Superior temporal gyrus (tissue), 1 donor: Measurements from ENCODE around the gene CTNNBL1.
A peak's percentile ranks its signal among the peaks of the same experiment; 100 is the strongest.

Source experiments
- DNase-seq: peaks from one replicate; pipeline ENCODE4 v3.0.0-alpha.2; 2016; ENCODE audit errors: extremely low spot score

The CTNNBL1 gene

GRCh38 chr20:37776526-37776925 is 82.7 kb downstream of the CTNNBL1 start:
- DNase-seq = no peak

- peak; percentile 38 for DNase-seq
These were observed 83.5 kb downstream of the CTNNBL1 start for GRCh38 chr20:37777012-37777950.

GRCh38 chr20:37777988-37778659 is 84.3 kb downstream of the CTNNBL1 start:
- DNase-seq = peak; percentile 37

- DNase-seq = no peak
These were observed 87.8 kb downstream of the CTNNBL1 start for GRCh38 chr20:37781626-37782025.

GRCh38 chr20:37786043-37786442 is 92.2 kb downstream of the CTNNBL1 start:
- no peak for DNase-seq

- DNase-seq = no peak
These were observed 95.6 kb downstream of the CTNNBL1 start for GRCh38 chr20:37789408-37789807.

- no peak for DNase-seq
These were observed 97.1 kb downstream of the CTNNBL1 start for GRCh38 chr20:37790900-37791299.

- DNase-seq = no peak
These were observed 102.3 kb downstream of the CTNNBL1 start for GRCh38 chr20:37796121-37796520.

GRCh38 chr20:37796733-37797132 is 102.9 kb downstream of the CTNNBL1 start:
- DNase-seq = no peak

- DNase-seq = no peak
These were observed 103.9 kb downstream of the CTNNBL1 start for GRCh38 chr20:37797669-37798175.

GRCh38 chr20:37798312-37798711 is 104.5 kb downstream of the CTNNBL1 start:
- no peak for DNase-seq

GRCh38 chr20:37800618-37801017 is 106.8 kb downstream of the CTNNBL1 start:
- no peak for DNase-seq

GRCh38 chr20:37801921-37802320 is 108.1 kb downstream of the CTNNBL1 start:
- DNase-seq = no peak

- no peak for DNase-seq
These were observed 109.8 kb downstream of the CTNNBL1 start for GRCh38 chr20:37803438-37804307.

GRCh38 chr20:37804584-37805566 is 111.0 kb downstream of the CTNNBL1 start:
- no peak for DNase-seq

- DNase-seq = no peak
These were observed 113.8 kb downstream of the CTNNBL1 start for GRCh38 chr20:37807471-37808232.

GRCh38 chr20:37808233-37809070 is 114.6 kb downstream of the CTNNBL1 start:
- DNase-seq = peak; percentile 64

GRCh38 chr20:37810027-37810426 is 116.2 kb downstream of the CTNNBL1 start:
- no peak for DNase-seq

GRCh38 chr20:37816003-37816402 is 122.2 kb downstream of the CTNNBL1 start:
- no peak for DNase-seq
